H7 (cell line): ENCODE results near the gene PSD2. TPM values are rescaled to one million over a fixed set of nuclear protein-coding genes. Genes with fewer than 3 reads are reported as not detected.

Experiments used
- DNase-seq: peaks from one replicate; pipeline ENCODE4 v3.0.0; 2012
- H3K27me3 ChIP-seq: 2 replicates; pipeline ENCODE4 v1.6.0; 2011; ENCODE audit warnings: mild to moderate bottlenecking, low read length; ENCODE audit not compliant: control insufficient read depth, insufficient read depth
- H3K36me3 ChIP-seq: replicated peaks from 2 replicates; pipeline ENCODE4 v1.5.1; 2011; ENCODE audit warnings: low read length; ENCODE audit not compliant: control insufficient read depth, insufficient read depth
- H3K4me3 ChIP-seq: 2 replicates; pipeline ENCODE4 v1.5.1; 2011; ENCODE audit warnings: low read depth, mild to moderate bottlenecking, control low read depth, low read length, moderate library complexity; ENCODE audit not compliant: insufficient read depth
- total RNA-seq: library from RNA; depleted of rRNA; stranded (reverse); fragments of >200 nt; shearing (Covaris generic); gene quantifications from 2 replicates; pipeline ENCODE4 v1.2.3, GENCODE V29; 2014

PSD2 gene
- total RNA-seq, 1 experiment from 2014 or later, result 0.10 TPM

- no peak for DNase-seq
- Histone ChIP-seq H3K27me3 (peaks cover 3% of the 10 kb centered on the region; the same call in 1 of the 2 replicates), H3K4me3 (no peak overlapping the region), H3K36me3 (no peaks in the 10 kb centered on the region)
Observed at GRCh38 chr5:139839232-139839815, 43.7 kb downstream of the PSD2 start.

GRCh38 chr5:139839918-139840317, 44.3 kb downstream of the PSD2 start:
- no peak for DNase-seq
- Histone ChIP-seq H3K4me3 (no peak overlapping the region), H3K36me3 (no peaks in the 10 kb centered on the region), H3K27me3 (peaks cover 7% of the 10 kb centered on the region)

GRCh38 chr5:139841549-139841948, 45.9 kb downstream of the PSD2 start:
- Histone ChIP-seq H3K27me3 (peaks cover 23% of the 10 kb centered on the region), H3K4me3 (no peak overlapping the region), H3K36me3 (no peaks in the 10 kb centered on the region)
- DNase-seq, result no peak

GRCh38 chr5:139842321-139842720, 46.7 kb downstream of the PSD2 start:
- peaks cover 31% of the 10 kb centered on the region for H3K27me3 ChIP-seq
- H3K36me3 ChIP-seq, result no peaks in the 10 kb centered on the region
- H3K4me3 ChIP-seq, result no peak overlapping the region
- no peak for DNase-seq

GRCh38 chr5:139843991-139844390, 48.4 kb downstream of the PSD2 start:
- H3K4me3 ChIP-seq, result no peak overlapping the region
- no peaks in the 10 kb centered on the region for H3K36me3 ChIP-seq
- no peak for DNase-seq
- H3K27me3 ChIP-seq, result peaks cover 43% of the 10 kb centered on the region

- H3K36me3 ChIP-seq, result no peaks in the 10 kb centered on the region
- H3K27me3 ChIP-seq, result peaks cover 49% of the 10 kb centered on the region
- no peak overlapping the region for H3K4me3 ChIP-seq
- peak; percentile 92 for DNase-seq
Observed at GRCh38 chr5:139844472-139845145, 49.0 kb downstream of the PSD2 start.

GRCh38 chr5:139845846-139846681, 50.5 kb downstream of the PSD2 start:
- Histone ChIP-seq H3K36me3 (no peaks in the 10 kb centered on the region), H3K27me3 (peaks cover 52% of the 10 kb centered on the region), H3K4me3 (no peak overlapping the region)
- DNase-seq, result no peak

- DNase-seq, result peak; percentile 72
- Histone ChIP-seq H3K4me3 (no peak overlapping the region), H3K36me3 (no peaks in the 10 kb centered on the region), H3K27me3 (peaks cover 53% of the 10 kb centered on the region)
Observed at GRCh38 chr5:139847091-139847490, 51.5 kb downstream of the PSD2 start.

- Histone ChIP-seq H3K36me3 (no peaks in the 10 kb centered on the region), H3K27me3 (peaks cover 51% of the 10 kb centered on the region), H3K4me3 (peak overlapping the region; percentile 55)
- peak; percentile 93 for DNase-seq
Observed at GRCh38 chr5:139847790-139848507, 52.3 kb downstream of the PSD2 start.

GRCh38 chr5:139848508-139849100, 53.0 kb downstream of the PSD2 start:
- H3K27me3 ChIP-seq, result peaks cover 51% of the 10 kb centered on the region
- H3K36me3 ChIP-seq, result no peaks in the 10 kb centered on the region
- H3K4me3 ChIP-seq, result peak overlapping the region; percentile 55
- DNase-seq, result peak; percentile 93

- Histone ChIP-seq H3K4me3 (no peak overlapping the region), H3K27me3 (peaks cover 50% of the 10 kb centered on the region), H3K36me3 (no peaks in the 10 kb centered on the region)
- no peak for DNase-seq
Observed at GRCh38 chr5:139849501-139849900, 53.9 kb downstream of the PSD2 start.

GRCh38 chr5:139849942-139850341, 54.3 kb downstream of the PSD2 start:
- no peak for DNase-seq
- Histone ChIP-seq H3K36me3 (no peaks in the 10 kb centered on the region), H3K4me3 (no peak overlapping the region), H3K27me3 (peaks cover 46% of the 10 kb centered on the region)

- no peak overlapping the region for H3K4me3 ChIP-seq
- no peaks in the 10 kb centered on the region for H3K36me3 ChIP-seq
- peaks cover 40% of the 10 kb centered on the region for H3K27me3 ChIP-seq
- no peak for DNase-seq
Observed at GRCh38 chr5:139850423-139851016, 54.9 kb downstream of the PSD2 start.

- no peak for DNase-seq
- H3K4me3 ChIP-seq, result no peak overlapping the region
- no peaks in the 10 kb centered on the region for H3K36me3 ChIP-seq
- H3K27me3 ChIP-seq, result peaks cover 30% of the 10 kb centered on the region
Observed at GRCh38 chr5:139851558-139851957, 56.0 kb downstream of the PSD2 start.
